HG02938 (cell line): ENCODE results near the gene MED27.

Source experiments
- ATAC-seq: cut with Tn5 transposase; IDR thresholded peaks from one replicate; pipeline ENCODE4 v1.9.1; 2021; ENCODE audit warnings: mild to moderate bottlenecking, moderate library complexity; ENCODE audit not compliant: unreplicated experiment

The MED27 gene

DNA sequence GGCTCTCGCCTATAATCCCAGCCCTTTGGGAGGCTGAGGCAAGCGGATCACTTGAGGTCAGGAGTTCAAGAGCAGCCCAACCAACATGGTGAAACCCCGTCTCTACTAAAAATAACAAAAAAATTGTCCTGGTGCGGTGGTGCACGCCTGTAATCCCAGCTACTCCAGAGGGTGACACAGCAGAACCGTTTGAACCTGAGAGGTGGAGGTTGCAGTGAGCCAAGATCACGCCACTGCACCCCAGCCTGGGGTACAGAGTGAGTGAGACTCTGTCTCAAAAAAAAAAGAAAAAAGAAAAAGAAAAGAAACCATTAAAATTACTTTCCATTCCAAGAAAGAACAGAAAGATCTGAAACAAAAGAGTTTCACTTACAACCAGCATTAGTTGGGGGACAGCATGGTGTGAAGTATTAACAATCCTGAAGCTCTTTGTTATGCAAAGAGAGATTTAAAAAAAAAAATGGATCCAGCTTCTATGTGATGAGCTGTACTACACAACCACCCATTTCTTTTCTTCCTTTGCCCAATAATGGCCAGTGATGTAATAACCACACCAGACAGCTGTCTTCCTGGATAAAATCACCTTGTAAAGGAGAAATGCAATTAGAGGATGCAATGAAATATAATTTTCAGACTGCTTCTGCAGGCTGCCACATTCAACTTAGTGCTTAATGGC, 76.9 kb downstream of the MED27 start:
- ATAC-seq, result no peak

DNA sequence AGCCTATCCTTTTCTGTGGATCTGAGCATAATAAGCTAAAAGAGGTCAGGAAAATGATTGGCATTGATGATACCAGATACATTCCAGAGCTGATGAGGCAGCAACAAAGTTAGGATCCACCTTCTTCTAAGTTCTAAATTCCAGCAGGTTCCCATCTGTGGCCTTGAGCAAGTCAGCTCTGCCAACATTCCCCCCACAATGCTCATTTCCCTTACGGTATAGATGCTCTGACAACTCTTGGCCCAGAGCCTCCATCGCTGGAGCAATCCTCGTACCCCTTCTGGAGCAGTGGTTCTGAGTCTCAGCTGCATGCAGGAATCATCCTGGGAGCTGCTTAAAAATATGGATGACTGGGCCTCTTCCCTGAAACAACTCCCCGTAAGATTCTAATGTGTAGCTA, 78.1 kb downstream of the MED27 start:
- no peak for ATAC-seq

DNA sequence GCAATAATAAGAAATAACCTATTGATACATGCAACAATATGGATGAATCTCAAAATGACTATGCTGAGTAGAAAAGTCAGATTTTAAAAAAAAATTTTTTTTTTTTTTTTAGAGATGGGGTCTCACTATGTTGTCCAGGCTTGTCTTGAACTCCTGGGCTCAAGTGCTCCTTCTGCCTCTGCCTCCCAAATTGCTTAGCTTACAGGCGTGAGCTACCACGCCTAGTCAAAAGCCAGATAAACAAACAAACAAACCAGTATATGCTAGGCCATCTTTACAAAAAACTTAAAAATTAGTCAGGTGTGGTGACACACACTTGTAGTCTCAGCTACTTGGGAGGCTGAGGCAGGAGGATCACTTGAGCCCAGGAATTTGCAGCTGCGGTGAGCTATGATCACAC, 79.0 kb downstream of the MED27 start:
- ATAC-seq, result no peak

DNA sequence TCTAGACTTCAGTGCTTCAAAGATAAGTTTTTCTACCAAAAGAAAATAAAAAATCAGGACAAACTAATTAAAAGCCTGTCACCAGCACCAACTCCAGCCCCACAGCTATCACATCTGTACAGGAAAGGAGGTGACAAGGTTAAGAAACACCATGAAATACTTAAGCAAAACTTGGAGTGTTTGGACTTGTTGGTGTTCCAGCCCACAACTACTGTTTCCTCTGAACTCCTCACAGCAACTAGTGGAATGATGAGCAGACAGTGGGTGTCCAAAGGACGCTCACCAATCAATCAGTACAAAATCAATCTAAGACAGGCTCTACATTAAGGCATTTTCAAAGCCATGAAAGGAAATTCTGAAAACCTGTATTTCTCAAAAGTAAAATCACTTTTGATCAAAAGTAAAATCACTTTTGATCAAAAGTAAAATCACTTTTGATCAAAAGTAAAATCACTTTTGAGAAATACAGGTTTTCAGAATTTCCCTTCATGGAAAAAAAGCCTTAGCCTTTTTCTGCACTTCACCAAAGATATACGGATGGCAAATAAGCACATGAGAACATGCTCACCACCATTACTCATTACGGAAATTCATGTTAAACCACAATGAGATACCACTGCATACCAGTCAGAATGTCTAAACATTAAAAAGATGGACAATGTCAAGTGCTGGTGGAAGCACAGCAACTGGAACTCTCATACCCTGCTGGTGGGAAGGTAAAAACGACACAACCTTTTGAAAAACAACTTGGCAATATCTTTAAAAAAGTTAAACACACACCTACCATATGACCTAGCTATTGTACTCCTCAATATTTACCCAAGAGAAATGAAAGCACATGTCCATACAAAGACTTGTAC, 79.7 kb downstream of the MED27 start:
- no peak for ATAC-seq

DNA sequence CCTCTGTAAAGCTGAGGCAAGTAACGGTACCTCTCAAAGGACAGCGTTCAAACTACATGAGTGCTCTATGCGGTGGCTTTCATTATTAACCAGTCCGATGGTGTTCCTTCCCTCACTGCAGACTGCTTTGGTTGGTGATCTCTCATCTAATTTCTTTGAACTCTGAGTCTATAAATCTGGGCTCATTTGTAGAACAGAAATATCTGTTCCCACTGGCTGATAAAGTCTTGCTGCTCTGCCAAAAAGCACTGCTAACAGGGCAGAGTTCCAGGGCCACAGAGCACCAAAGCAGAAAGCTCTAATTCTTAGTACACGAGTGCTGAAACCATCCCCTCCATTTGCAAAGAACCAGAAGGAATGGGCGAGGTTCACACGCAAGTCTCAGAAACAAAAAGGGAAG, 81.9 kb downstream of the MED27 start:
- no peak for ATAC-seq

DNA sequence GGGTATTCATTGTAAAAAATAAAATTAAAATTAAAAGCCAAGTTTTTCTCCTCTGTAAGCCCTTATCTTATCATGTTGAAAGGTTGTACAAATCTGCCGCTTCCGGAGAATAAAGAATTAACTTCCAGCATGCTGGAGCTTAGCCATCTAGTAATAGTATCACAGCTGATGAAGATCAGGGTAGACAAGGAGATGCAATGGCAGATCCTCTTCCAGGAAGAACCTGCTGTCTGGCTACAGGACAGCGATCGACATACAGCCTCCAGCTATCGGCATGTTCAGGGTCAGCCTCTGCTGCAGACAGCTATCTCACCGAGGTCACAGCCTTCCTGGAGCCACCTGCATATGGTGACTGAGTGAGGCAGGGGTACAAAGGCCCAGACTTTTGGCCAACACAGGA, 82.6 kb downstream of the MED27 start:
- ATAC-seq, result no peak

DNA sequence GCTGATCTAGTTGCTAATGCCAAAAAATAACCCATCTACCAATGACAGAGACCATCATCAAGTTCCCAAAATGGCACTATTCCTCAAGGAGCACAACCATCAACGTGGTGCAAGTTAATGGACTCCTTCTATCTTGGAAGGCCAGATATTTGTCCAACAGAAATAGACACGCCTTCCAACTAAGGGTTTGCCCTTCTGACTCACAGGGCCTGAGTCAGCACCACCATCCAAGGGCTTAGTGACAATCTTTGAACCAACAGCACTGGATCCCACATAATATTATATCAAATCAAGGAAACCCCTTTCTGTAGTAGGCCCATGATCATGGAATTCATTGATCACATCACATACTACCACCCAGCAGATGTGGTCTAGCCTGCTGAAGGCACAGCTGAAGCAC, 84.3 kb downstream of the MED27 start:
- no peak for ATAC-seq

DNA sequence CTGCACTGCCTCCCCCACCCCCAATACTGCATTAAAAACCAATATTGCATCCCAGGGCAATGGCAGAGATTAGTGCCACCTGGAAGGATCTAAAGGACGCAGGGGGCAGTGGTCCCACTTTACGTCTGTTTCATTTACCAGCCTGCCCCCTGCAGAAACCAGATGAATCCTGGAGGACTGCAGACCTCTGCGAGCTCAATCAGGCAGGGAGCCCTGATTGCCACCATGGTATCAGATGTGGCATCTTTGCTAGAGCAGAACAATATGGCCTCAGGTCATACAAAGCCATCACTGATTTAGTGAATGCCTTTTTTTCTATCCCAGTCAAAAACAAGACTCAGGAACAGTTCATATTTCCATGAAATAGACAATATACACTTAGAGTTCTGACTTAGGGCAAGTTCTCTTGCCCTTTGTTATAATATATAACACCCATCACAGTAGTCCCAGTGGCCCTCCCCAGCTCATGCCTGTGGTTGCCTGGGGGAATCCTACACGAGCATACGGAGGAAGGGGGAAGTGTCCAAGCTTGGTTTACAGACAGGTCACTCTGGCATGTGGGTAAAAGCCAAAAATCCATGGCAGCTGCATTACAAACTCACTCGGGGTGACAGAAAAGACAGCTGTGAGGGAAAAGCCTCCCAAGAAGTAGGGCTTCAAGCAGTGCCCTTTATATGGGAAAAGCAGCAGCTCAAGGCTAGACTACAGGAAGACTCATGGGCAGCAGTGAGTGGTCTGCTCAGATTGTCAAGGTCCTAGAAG, 85.1 kb downstream of the MED27 start:
- ATAC-seq, result no peak

DNA sequence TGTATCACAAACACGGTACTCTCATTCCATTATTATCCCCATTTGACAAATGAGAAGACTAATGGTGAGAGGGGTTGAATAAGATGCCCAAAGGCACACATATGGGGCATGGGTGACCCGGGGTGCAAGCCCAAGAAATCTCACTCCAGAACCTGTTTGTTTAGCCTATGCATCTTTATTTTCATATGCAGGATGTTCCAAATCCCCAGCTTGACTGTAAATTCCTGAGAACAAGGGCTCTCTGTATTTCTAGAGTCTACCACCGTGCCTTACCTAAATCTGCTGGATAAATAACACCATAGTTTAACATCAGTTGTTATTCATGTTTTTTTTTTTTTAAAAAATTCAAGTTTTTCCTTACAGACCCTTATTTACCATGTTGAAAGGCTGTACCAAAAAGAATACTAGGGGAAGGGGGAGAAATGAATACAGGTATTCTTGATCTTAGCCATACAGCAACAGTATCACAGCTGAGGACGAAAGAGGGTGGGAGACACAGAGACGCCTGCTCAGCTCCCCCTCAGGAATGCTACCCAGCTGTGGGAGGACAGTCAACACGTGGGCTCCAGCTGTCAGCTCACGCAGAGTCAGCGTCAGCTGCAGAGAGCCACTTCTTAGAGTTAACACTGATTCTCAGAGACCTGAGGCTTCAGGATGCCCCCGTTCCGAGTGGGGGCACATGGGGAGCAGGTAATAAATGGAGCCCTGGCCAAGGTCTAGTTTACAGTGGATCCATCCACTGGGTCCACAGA, 86.6 kb downstream of the MED27 start:
- no peak for ATAC-seq

DNA sequence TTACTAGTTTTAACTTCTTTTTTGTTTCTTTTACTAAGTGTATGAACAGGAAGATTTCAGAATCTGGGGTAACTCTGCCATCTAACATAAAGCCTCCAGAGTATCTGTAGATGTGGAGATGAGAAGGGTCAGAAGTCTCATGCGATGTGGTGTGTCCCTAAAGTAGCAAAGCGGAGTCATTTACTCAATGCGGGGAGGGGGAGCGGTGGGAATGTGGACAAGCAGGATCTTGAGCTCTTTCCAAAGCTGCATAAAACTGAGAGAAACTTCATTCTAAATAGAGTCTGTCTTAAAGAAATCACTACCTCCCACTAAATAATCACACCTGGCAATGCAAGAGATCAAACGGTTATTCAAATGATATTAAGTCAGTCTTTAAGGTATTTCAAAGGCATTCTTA, 92.4 kb downstream of the MED27 start:
- ATAC-seq, result no peak

DNA sequence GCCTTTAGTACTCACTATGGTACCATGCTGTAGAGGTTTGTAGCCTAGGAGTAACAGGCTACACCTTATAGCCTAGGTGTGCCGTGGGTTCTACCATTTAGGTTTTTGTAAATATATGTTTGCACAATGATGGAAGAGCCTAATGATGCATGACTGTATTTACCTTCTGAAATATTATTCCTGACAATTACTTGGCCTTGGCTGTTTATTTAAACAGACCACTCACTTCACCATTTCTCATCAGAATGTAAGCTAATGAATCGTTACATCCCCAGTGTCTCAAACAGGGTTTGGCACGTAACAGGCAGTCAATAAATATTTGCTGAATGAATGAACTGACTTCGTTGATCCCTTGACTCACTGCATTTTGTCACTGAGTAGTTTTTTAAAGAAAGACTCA, 93.1 kb downstream of the MED27 start:
- no peak for ATAC-seq

DNA sequence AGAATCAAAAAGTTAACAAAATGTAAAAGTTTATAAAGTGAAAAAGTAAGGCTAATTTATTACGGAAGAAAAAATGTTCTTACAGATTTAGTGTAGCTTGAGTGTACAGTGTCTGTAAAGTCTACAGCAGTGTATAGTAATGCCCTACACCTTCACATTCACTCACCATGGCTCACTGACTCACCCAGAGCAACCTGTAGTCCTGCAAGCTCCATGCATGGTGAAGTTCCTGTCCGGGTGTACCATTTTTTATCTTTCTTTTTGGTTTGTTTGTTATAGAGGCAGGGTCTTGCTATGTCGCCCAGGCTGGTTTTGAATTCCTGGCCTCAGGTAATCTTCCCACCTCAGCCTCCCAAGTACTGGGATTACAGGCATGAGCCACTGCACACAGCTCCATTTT, 93.6 kb downstream of the MED27 start:
- no peak for ATAC-seq

DNA sequence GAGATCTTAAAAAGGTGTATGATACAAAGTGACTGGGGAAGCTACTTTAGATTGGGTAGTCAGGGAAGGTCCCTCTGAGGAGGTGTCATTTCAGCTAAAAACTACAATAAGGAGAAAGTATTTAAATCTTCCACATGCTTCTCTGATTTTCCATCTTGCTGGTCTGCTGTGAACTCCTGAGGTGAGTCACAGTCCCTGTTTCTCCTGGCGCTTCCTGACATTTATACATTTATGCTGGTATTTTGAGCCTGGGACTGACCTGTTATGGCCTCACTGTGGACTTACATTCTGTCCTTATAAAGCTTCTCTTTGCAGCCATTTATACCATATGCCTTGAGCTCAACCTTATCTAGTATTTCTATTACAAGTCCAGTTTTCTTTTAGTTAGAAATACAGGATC, 95.1 kb downstream of the MED27 start:
- ATAC-seq, result no peak

DNA sequence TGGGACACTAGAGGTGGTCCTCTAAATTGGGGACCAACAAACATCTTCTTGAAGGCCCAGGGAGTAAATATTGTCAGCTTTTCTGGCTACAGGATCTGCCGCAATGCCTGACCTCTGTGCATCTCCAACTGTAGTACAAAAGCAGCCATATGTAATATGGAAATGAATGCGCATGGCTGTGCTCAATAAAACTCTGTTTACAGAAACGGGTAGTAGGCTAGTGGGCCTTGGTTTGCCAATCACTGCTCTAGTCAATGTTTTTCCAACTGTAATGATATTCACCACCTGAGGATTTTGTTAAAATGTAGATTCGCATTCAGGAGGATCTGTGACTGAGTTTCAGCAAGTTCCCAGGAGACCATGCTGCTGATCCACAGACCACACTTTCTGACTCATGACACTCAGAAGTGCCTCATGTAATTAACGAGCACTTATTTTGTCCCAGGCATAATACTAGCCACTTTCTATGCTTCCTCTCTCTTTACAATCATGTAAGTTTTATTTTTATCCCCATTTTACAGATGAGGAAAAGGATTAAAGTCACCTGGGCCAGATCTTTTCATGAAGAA, 96.9 kb downstream of the MED27 start:
- no peak for ATAC-seq

DNA sequence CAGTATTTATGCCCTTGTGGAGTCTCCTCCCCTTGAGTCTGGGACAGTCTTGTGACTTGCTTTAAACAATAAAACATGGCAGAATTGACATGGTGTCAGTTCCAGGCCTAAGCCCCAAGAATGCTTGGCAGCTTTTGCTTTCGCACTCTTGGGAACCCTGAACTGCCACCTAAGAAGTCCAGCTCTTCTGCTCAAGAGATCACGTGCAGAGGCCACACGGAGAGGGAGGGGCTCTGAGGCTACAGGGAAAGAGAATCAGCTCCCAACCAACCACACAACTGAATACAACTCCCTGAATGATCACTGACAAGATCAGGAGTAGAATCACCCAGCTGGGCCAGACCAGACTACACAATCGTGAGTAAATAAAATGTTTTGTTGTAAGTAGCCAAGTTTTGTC, 97.6 kb downstream of the MED27 start:
- ATAC-seq, result no peak

DNA sequence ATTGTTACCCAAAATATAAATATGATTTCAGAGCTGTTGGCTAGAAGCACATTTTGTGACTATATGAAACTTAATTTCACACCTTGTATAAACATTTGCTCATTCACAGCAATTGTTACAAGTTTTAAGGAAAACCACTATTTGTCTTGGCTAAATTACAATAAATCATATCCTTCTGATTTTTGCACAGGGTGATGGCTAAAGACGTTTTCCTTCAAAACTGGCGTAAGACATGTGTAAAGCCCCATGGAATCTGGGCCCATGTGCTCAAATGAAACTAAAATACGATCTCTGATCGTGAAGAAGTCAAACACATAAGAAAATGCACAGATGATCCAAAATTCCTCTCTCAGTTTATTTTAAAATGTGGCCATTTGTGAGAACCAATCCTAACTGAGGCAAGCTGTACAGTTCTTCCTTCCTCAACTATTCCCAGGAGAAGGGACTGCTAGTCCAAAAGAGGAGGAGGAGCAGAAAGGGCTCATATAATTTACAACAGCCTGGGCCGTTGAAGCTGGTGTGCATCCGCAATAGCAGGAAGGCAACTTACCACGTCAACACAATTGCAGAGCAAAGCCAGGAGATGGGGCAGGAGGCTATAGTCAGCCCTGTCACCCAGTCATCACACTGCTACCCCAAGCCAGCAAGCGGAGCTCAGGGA, 98.4 kb downstream of the MED27 start:
- ATAC-seq, result no peak

DNA sequence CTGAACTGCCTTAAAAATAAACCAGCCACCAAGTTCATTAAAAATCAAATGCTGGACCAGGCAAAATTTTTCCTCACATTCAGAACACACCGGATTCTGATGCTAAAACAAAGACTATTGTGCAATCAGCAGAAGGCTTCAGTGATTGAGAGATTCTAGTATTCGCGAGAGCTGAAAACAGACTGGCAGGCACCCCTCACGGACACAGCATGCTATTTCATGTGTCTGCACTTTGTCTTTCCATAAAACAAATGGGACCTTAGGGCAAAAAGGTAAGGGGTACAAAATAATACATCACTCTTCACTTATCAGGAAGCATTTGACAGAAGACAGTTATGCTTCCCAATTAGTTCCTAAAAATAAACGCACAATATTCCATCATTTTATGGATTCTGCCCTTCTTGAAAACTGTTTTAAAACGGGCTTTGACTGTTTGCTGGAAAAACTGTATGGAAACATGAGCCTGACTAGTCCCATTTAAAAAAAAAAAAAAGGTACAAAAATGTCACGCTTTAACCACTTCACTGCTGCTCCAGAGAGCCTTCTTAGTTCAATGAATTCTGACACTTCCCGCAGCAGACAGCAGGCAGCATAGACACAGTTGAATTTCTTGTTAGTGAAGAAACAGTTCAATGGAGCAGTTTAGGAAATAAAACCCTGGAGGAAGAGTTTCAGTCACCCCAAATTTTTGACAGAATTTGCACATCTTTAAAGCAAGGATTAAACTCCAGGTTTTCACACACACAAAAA, 99.2 kb downstream of the MED27 start:
- ATAC-seq, result no peak

DNA sequence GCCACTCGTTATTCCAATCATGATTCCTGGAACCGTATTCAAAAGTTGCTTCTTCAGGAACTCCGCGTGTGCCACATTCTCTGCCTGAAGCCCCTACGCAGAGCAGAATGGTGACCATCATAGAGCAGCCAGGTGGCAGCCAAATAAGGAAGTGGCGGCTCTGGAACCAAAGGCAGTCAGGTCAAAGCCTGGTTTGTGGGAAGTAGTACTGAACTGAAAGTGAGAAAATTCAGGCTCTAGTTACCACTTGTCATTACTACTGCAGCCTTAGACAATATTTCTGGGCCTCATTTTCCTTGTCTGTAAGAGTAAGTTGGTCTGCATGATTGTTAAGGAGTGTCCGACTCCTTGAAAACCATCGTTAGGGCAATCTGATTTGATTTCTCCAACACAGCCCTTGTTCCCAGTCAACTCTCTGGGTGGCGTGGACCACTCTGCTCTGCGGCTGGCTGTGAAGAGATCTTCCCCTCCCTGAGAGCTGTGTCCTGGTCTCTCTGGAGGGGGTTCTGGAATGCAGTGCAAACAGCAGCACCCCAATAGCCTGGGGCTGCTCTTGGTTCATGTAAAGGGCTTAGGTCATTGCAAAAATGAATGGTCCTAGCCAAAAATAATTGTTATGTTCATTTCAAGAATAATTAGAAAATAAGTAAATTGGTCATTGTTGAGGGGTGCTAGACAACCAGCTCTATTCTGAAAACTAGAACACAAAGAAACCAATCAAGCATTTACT, 102.4 kb downstream of the MED27 start:
- no peak for ATAC-seq
